Measurements from ENCODE around the gene MCM8.
"Not testable (repeated sequence)": the region's sequence is repeated elsewhere in the genome, so short reads cannot be mapped to it uniquely, and the experiment has no call there.

MCM8 gene

GRCh38 chr20:6032907-6033306 lies 82.5 kb downstream of the MCM8 start:
- not testable (repeated sequence) for H3K9ac ChIP-seq (ENCODE audit: low read length); H3K9me3 ChIP-seq (ENCODE audit: control insufficient read depth, low read depth, low read length); H3K27ac ChIP-seq (ENCODE audit: low read length); H3K4me1 ChIP-seq (ENCODE audit: control insufficient read depth, low read depth, low read length); H3K27me3 ChIP-seq (ENCODE audit: control insufficient read depth, insufficient read depth, low read length); H3K4me3 ChIP-seq (ENCODE audit: low read length)
- H3K36me3 ChIP-seq (ENCODE audit: control insufficient read depth, low read depth, low read length) = peaks cover 31% of the 10 kb centered on the region

DNA sequence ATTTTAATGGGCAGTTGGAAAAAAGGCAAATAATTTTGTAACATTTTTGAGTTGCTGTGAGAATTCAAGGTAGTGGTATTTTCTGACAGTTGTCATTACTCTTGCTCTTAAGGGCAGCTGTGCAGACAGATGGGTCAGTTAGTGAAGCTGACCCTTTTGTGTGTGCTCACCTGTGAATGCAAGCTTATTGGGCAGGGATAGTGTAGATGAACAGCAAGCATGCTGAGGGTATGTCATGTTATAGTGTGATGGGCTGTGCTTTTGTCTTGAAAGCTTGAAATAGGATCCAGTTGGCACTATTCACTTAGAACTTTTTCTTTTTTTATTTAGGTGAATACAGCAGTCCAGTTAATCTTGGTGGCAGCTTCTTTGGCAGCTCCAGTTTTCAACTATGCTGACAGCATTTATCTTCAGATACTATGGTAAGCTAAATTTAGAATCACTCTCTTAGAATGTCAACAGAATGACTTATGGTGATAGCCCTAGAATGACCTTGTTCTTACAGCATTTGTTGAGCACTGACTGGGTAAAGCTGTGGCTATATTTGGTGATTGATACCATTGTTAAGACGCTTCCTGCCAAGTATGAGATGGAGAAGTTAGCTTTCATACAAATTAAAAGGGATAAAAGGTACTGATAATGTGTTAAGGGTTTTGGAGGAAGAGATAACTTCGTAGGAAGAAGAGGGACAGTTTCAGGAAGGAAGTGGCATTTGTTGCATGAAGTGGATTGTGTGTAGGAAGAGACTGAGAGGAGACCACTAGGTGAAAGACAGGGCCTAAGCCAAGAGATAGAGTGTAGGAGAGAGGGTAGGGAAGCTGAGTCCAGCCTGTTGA lies 83.9 kb downstream of the MCM8 start:
- Histone ChIP-seq H3K9me3 (ENCODE audit: control insufficient read depth, low read depth, low read length) (no peaks in the 10 kb centered on the region), H3K27me3 (ENCODE audit: control insufficient read depth, insufficient read depth, low read length) (no peaks in the 10 kb centered on the region), H3K27ac (ENCODE audit: low read length) (no peak overlapping the region), H3K4me3 (ENCODE audit: low read length) (no peak overlapping the region), H3K9ac (ENCODE audit: low read length) (no peak overlapping the region), H3K36me3 (ENCODE audit: control insufficient read depth, low read depth, low read length) (peaks cover 34% of the 10 kb centered on the region), H3K4me1 (ENCODE audit: control insufficient read depth, low read depth, low read length) (no peaks in the 10 kb centered on the region)

DNA sequence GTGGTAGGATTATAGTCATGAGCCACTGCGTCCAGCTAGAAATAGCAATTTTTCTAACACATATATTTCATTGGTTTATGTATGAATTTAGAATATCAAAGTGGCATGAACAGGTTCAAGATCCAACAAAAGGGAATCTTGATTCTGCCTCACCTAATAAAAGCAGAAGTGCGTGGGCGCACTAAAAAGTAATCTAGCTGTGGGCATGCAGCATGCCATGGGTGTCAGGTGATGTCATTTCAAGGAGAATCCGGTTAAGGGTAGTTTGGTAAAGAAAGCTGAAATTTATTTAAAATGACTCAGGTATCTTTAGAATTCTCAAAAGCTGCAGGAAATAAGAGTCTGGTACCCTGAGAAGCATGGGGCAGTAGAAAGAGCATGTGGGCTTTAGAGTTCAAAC lies 85.8 kb downstream of the MCM8 start:
- no peaks in the 10 kb centered on the region for H3K27me3 ChIP-seq (ENCODE audit: control insufficient read depth, insufficient read depth, low read length)
- H3K4me1 ChIP-seq (ENCODE audit: control insufficient read depth, low read depth, low read length) = no peaks in the 10 kb centered on the region
- no peak overlapping the region for H3K4me3 ChIP-seq (ENCODE audit: low read length)
- no peak overlapping the region for H3K27ac ChIP-seq (ENCODE audit: low read length)
- peaks cover 44% of the 10 kb centered on the region for H3K36me3 ChIP-seq (ENCODE audit: control insufficient read depth, low read depth, low read length)
- H3K9ac ChIP-seq (ENCODE audit: low read length) = no peak overlapping the region
- no peaks in the 10 kb centered on the region for H3K9me3 ChIP-seq (ENCODE audit: control insufficient read depth, low read depth, low read length)

- Histone ChIP-seq H3K27ac (ENCODE audit: low read length) (no peak overlapping the region), H3K4me1 (ENCODE audit: control insufficient read depth, low read depth, low read length) (no peaks in the 10 kb centered on the region), H3K4me3 (ENCODE audit: low read length) (no peak overlapping the region), H3K27me3 (ENCODE audit: control insufficient read depth, insufficient read depth, low read length) (no peaks in the 10 kb centered on the region), H3K9ac (ENCODE audit: low read length) (no peak overlapping the region), H3K9me3 (ENCODE audit: control insufficient read depth, low read depth, low read length) (no peaks in the 10 kb centered on the region), H3K36me3 (ENCODE audit: control insufficient read depth, low read depth, low read length) (peaks cover 41% of the 10 kb centered on the region)
Measured at GRCh38 chr20:6037082-6037481, 86.6 kb downstream of the MCM8 start.

GRCh38 chr20:6038256-6038655 lies 87.8 kb downstream of the MCM8 start:
- H3K4me3 ChIP-seq (ENCODE audit: low read length) = no peak overlapping the region
- no peak overlapping the region for H3K27ac ChIP-seq (ENCODE audit: low read length)
- H3K27me3 ChIP-seq (ENCODE audit: control insufficient read depth, insufficient read depth, low read length) = no peaks in the 10 kb centered on the region
- no peak overlapping the region for H3K9ac ChIP-seq (ENCODE audit: low read length)
- peaks cover 41% of the 10 kb centered on the region for H3K36me3 ChIP-seq (ENCODE audit: control insufficient read depth, low read depth, low read length)
- no peaks in the 10 kb centered on the region for H3K9me3 ChIP-seq (ENCODE audit: control insufficient read depth, low read depth, low read length)
- no peaks in the 10 kb centered on the region for H3K4me1 ChIP-seq (ENCODE audit: control insufficient read depth, low read depth, low read length)

DNA sequence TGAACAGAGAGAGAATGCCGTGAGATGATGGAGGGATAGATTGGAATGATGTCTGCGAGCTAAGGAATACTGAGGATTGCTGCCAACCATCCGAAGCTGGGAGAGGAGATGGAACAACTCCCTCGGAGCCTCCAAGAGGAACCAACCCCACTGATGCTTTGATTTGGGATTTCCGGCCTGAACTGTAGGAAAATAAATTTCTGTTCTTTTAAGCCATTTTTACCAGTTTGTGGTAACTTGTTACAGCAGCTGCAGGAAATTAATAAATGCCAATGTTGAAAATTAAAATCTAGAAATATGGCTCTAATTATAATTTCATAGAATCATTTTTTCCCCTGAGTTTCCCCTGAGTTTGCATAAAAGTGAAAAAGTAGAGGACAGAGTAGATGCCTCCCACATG lies 89.3 kb downstream of the MCM8 start:
- no peak overlapping the region for H3K27ac ChIP-seq (ENCODE audit: low read length)
- no peaks in the 10 kb centered on the region for H3K4me1 ChIP-seq (ENCODE audit: control insufficient read depth, low read depth, low read length)
- no peak overlapping the region for H3K4me3 ChIP-seq (ENCODE audit: low read length)
- no peaks in the 10 kb centered on the region for H3K27me3 ChIP-seq (ENCODE audit: control insufficient read depth, insufficient read depth, low read length)
- no peaks in the 10 kb centered on the region for H3K9me3 ChIP-seq (ENCODE audit: control insufficient read depth, low read depth, low read length)
- H3K9ac ChIP-seq (ENCODE audit: low read length) = no peak overlapping the region
- peaks cover 32% of the 10 kb centered on the region for H3K36me3 ChIP-seq (ENCODE audit: control insufficient read depth, low read depth, low read length)

DNA sequence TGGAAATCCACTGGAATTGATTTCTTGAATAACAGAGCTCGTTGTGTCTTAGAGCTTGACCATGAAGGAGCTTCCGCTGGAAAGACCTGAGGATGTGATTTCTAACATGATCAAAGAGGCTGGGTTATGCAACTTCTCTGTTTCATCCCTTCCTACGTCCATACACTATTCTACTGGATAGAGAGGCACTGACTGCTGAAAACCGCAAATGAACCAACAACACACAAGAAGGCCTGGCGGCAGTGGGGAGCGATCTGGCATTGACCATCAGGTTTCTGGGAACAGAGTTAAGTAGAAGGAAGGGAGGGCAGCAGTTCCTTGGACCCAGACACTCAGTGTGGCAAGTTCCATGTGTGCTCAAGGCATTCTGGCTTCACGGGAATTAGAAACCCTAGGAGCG lies 90.1 kb downstream of the MCM8 start:
- H3K36me3 ChIP-seq (ENCODE audit: control insufficient read depth, low read depth, low read length) = peaks cover 29% of the 10 kb centered on the region
- no peaks in the 10 kb centered on the region for H3K9me3 ChIP-seq (ENCODE audit: control insufficient read depth, low read depth, low read length)
- no peak overlapping the region for H3K27ac ChIP-seq (ENCODE audit: low read length)

GRCh38 chr20:6040958-6041807 lies 90.7 kb downstream of the MCM8 start:
- Histone ChIP-seq H3K9ac (ENCODE audit: low read length) (no peak overlapping the region), H3K4me1 (ENCODE audit: control insufficient read depth, low read depth, low read length) (no peaks in the 10 kb centered on the region), H3K27me3 (ENCODE audit: control insufficient read depth, insufficient read depth, low read length) (no peaks in the 10 kb centered on the region), H3K4me3 (ENCODE audit: low read length) (no peak overlapping the region), H3K9me3 (ENCODE audit: control insufficient read depth, low read depth, low read length) (no peaks in the 10 kb centered on the region), H3K27ac (ENCODE audit: low read length) (no peak overlapping the region), H3K36me3 (ENCODE audit: control insufficient read depth, low read depth, low read length) (peaks cover 27% of the 10 kb centered on the region)

More for the DNA sequence above, 90.1 kb downstream of the MCM8 start:
- Histone ChIP-seq H3K9ac (ENCODE audit: low read length) (no peak overlapping the region), H3K4me3 (ENCODE audit: low read length) (no peak overlapping the region), H3K27me3 (ENCODE audit: control insufficient read depth, insufficient read depth, low read length) (no peaks in the 10 kb centered on the region), H3K4me1 (ENCODE audit: control insufficient read depth, low read depth, low read length) (no peaks in the 10 kb centered on the region)

DNA sequence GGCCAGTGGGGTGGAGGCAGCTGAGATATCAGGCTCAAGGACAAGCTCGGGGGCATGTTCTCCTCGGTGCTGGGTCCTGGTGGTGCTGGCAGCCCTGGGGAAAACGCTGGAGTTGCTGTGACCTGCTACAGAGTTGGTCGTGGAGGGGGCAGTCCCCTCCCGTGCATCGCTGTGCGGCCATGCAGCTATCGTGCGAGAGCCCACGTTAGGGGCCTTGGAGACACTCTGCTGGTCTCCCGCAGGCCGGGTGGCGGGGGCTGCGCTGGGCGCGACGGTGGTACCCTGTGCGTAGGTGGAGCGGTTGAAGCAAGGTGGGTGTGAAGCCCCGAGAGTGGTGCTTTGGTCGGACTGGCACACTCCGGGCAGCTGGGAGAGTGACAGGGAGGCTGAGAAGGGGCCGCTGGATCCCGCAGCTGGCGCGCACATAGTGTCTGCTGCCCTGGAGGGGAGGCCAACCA lies 91.4 kb downstream of the MCM8 start:
- Histone ChIP-seq H3K9ac (ENCODE audit: low read length) (no peak overlapping the region), H3K4me1 (ENCODE audit: control insufficient read depth, low read depth, low read length) (no peaks in the 10 kb centered on the region), H3K27me3 (ENCODE audit: control insufficient read depth, insufficient read depth, low read length) (no peaks in the 10 kb centered on the region), H3K4me3 (ENCODE audit: low read length) (no peak overlapping the region), H3K36me3 (ENCODE audit: control insufficient read depth, low read depth, low read length) (peaks cover 21% of the 10 kb centered on the region), H3K9me3 (ENCODE audit: control insufficient read depth, low read depth, low read length) (no peaks in the 10 kb centered on the region), H3K27ac (ENCODE audit: low read length) (no peak overlapping the region)

- Histone ChIP-seq H3K36me3 (ENCODE audit: control insufficient read depth, low read depth, low read length) (peaks cover 10% of the 10 kb centered on the region), H3K27me3 (ENCODE audit: control insufficient read depth, insufficient read depth, low read length) (no peaks in the 10 kb centered on the region), H3K4me3 (ENCODE audit: low read length) (no peak overlapping the region), H3K4me1 (ENCODE audit: control insufficient read depth, low read depth, low read length) (no peaks in the 10 kb centered on the region), H3K9me3 (ENCODE audit: control insufficient read depth, low read depth, low read length) (no peaks in the 10 kb centered on the region), H3K27ac (ENCODE audit: low read length) (no peak overlapping the region), H3K9ac (ENCODE audit: low read length) (no peak overlapping the region)
Measured at GRCh38 chr20:6044115-6044514, 93.7 kb downstream of the MCM8 start.

GRCh38 chr20:6045566-6045965 lies 95.1 kb downstream of the MCM8 start:
- H3K4me3 ChIP-seq (ENCODE audit: low read length) = no peak overlapping the region
- no peak overlapping the region for H3K9ac ChIP-seq (ENCODE audit: low read length)
- no peak overlapping the region for H3K27ac ChIP-seq (ENCODE audit: low read length)
- no peaks in the 10 kb centered on the region for H3K4me1 ChIP-seq (ENCODE audit: control insufficient read depth, low read depth, low read length)
- no peaks in the 10 kb centered on the region for H3K9me3 ChIP-seq (ENCODE audit: control insufficient read depth, low read depth, low read length)
- peaks cover 4% of the 10 kb centered on the region for H3K36me3 ChIP-seq (ENCODE audit: control insufficient read depth, low read depth, low read length)
- H3K27me3 ChIP-seq (ENCODE audit: control insufficient read depth, insufficient read depth, low read length) = peaks cover 9% of the 10 kb centered on the region

Measured in iPS-18a (cell line).